ENCODE data around the gene STK32B.

DNA sequence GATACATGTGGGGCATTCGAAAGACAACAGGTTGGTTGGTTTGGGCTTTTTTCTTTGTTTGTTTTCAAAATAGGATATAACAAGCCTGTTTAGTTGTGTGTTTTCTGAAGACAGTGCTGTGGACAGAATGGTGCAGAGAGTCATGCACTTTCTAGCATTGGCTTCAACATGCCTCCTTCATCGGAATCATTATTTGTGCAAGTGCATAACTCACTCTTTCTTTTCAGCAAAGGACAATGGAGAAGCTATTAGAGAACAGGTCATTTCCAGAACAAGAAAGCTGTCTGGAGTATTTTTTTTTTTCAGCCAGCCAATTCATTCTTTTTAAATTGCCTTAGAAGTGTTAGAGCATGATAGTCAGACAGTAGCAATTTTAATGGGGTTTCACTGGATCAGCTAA is 225.8 kb downstream of the STK32B start:
- TF ChIP-seq, protein P1, sequence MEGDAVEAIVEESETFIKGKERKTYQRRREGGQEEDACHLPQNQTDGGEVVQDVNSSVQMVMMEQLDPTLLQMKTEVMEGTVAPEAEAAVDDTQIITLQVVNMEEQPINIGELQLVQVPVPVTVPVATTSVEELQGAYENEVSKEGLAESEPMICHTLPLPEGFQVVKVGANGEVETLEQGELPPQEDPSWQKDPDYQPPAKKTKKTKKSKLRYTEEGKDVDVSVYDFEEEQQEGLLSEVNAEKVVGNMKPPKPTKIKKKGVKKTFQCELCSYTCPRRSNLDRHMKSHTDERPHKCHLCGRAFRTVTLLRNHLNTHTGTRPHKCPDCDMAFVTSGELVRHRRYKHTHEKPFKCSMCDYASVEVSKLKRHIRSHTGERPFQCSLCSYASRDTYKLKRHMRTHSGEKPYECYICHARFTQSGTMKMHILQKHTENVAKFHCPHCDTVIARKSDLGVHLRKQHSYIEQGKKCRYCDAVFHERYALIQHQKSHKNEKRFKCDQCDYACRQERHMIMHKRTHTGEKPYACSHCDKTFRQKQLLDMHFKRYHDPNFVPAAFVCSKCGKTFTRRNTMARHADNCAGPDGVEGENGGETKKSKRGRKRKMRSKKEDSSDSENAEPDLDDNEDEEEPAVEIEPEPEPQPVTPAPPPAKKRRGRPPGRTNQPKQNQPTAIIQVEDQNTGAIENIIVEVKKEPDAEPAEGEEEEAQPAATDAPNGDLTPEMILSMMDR (IDR thresholded peaks at IDR 0.05) = no peak
- no peak for TF ChIP-seq POLR2A (IDR thresholded peaks at IDR 0.05)
